GM19099 (cell line): ENCODE data around the gene PGP.
A peak's percentile ranks its signal among the peaks of the same experiment; 100 is the strongest.

Experiments
- POLR2A ChIP-seq: IDR thresholded peaks from 3 replicates; pipeline ENCODE4 v1.6.1; 2011; ENCODE audit warnings: low read depth; ENCODE audit not compliant: insufficient read length; ENCODE audit errors: extremely low read depth

PGP gene

DNA sequence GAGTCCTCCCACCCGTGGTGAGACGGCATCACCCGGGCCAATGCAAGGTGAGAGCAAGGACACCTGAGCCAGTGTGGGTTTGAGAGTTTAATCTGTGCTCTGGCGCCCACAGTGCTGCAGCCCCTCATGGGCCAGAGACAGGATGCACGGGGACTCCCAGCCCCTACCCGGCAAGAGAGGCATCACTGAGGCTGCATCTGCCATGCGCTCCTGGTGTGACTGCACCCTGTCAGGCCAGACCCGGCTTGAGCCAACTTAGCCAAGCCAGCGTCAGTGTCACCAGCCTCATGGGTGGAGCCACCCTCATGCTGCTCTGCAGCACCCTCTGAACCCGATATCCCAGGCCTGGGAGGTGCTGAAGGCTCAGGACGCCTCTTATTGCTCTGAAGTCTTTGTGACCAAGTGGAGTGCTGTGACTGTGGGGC lies 2.7 kb downstream of the PGP start:
- no peak for TF ChIP-seq POLR2A

DNA sequence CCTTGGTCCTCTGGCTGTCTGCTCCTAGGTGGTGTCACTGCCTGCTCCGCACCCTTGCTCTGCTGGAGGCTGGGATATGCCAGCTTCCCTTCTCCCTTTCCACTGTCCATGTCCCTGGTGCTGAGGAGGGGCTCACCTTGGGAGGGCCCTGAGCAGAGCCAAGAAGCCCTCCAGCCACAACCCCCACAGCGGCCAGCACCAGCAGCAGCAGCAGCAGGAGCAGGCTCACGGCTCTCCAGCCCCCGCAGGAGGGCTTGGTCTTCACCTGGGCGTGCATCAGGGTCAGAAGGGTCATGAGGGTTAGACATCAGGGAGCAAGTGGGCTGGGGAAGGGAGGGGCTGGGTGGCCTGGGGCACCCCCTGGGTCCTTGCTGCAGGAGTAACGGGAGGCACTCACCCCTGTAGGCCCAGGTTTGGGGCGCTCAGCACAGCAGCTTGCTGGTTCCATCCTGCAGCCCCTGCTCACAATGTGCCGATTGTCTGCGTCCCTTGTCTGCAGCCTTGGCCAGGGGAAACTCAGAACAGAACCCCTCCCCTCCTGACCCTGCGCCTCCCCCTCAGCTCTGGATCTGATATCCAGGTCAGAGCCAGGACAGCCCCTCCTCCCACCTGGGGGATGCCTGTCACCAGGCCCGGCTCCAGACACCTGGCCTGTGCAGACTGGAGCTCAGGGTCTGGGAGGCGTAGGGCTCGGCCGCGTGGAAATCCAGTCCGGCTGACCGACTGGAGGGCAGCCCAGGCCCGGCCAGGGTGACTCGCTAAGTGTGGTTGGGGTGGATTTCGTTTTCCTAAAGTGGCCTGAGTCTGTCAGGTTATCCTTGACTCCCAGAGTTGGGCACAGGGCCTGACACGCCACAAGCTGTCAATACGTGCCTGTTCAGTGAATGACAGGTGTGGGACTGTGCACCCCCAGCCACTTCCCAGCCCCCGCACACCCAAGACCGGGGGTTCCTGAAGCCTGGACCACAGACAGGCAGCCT lies 4.0 kb downstream of the PGP start, which contains the start of gene BRICD5:
BRICD5 (minus strand) TSS at position 478 of the 980 bp plus-strand sequence; CDS start at position 448, 30 bp downstream.
- no peak for TF ChIP-seq POLR2A

DNA sequence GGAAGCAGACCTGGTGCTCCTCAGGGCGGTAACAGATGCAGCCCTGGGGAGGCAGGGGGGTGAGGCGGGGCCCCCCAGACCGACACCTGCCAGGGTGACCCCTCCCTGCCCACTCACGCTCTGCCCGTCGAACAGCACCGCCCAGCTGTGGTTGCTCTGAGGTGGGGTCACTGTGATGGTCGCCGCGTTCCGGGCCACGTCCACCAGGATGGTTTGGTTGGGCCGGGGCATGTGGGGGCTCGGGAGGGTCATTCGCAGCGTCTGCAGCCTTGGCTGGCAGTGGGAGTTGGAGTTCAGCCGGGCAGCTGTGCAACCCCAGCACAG lies 4.7 kb downstream of the PGP start:
- no peak for TF ChIP-seq POLR2A

DNA sequence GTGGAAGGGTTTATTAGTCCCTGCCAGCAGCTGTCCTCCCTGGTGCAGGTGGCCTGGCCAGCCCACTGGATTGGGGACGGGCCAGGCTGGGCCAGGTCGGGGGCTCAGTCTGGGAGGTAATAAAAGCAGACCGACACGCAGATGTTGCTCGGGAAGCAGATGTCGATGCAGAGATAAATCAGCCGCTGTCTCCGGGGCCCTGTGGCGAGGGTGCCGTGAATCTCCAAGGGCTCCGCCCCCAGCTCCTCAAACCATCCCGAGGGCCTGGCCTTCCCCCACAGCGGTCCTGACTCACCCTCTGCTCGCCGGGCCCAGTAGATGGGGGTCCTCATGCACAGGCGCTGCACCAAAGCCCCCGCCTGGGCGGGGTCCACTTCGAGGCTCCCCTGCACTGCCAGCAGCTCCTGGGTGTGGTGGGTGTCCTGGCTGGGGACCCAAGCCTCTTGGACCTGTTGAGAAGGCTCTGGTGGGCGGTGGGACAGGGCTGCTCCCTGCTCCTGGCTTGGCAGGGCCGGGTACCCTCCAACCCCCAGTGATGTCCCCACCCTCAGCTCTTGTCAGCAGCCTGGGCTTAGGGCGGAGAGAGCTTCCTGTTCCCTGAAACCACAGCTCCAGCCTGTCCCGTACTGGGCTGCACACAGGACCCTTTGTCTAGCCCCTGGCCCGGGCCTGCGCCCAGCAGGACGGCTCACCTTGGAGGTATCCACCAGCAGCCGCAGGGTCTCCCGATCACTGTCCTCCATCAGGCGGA lies 5.2 kb downstream of the PGP start:
- no peak for TF ChIP-seq POLR2A

DNA sequence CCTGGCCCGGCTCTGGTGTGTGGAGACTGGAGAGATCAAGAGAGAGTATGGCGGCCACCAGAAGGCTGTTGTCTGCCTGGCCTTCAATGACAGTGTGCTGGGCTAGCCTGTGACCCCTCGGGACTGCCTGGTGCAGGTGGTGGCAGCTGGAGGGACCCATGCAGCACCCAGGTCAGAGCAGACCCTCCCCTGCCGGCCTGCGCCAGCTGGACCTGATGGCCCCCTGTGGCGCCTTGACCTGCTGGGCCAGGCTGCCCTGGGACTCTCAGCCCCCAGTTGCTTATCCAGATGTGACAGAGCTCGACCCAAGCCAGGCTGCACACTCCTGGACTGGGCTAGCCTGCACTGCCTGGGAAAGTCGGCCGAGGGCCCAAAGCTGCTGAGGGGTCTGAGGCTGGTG lies 5.9 kb downstream of the PGP start:
- TF ChIP-seq POLR2A = no peak

DNA sequence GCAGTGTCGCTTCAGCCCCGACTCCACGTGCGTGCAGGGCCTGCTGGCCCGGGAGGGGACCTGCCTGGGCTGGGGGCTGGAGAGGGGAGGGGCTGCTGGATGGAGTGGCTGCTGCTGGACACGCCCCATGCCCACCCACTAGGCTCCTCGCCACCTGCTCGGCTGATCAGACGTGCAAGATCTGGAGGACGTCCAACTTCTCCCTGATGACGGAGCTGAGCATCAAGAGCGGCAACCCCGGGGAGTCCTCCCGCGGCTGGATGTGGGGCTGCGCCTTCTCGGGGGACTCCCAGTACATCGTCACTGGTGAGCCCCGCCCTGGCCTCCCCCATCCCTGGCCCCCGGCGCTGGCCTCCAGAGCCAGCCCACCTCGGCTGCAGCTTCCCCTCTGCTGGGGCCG lies 6.3 kb downstream of the PGP start:
- TF ChIP-seq POLR2A = no peak

DNA sequence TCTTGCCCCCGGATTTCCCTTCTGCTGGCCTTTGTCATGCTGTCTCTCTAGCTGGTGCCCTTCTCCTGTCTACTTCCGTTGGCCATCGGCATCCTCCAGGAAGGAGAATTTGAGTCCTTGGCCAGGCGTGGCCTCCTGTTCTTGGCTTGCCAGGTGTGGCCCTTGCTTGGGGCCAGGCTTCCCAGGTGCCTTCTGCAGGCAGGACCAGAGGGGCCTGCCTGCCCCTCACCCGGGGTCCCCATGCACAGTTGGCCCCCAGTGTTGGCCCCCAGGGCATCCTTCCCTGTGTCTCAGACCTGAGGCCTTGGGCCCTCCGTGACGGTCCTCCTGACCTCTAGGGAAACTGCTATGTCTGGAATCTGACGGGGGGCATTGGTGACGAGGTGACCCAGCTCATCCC lies 6.8 kb downstream of the PGP start:
- TF ChIP-seq POLR2A = no peak

DNA sequence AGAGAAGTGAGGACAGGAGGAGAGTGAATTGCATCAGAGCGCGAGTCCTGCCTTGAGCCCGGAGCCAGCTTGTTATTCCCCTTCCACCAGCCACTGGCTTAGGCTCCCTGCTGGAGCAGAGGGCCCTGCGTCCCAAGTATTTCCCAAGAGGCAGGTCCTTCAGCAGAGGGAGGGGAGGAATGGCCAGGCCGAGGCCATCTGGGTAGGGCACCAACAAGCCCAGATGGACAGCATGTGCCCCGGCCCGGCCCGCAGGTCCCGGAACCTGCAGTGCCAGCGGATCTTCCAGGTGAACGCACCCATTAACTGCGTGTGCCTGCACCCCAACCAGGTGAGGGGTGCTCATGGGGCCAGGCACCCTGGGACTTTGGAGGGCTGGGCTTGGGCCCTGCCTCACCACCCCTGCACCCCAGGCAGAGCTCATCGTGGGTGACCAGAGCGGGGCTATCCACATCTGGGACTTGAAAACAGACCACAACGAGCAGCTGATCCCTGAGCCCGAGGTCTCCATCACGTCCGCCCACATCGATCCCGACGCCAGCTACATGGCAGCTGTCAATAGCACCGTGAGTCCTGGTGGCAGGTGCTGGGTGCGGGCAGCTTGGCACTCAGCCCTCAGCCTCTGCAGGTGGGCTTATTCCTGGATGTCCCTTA lies 7.7 kb downstream of the PGP start:
- no peak for TF ChIP-seq POLR2A

DNA sequence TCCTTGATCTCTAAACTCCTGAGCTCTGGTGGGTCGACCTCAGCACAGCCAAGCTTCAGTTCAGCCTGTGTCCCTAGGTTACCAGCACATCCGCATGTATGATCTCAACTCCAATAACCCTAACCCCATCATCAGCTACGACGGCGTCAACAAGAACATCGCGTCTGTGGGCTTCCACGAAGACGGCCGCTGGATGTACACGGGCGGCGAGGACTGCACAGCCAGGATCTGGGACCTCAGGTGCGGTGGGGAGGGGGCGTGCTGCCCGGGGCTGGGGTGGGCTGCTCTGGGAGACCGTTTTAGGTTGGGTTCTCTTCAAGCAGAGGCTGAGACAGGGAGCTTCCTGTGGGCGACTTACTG lies 8.2 kb downstream of the PGP start:
- no peak for TF ChIP-seq POLR2A

DNA sequence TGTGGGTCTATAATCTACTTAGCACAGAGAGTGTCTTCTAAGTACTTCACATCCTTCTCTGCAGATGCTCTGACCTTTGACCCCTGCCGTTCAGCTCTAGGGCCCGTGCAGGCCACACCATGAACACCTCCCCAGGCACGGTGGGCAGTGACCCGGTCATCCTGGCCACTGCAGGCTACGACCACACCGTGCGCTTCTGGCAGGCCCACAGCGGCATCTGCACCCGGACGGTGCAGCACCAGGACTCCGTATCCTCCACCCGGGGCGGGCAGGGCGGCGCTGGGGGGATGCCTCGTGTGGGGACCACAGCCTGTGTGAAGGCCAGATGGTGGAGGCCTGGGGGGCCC lies 8.7 kb downstream of the PGP start:
- no peak for TF ChIP-seq POLR2A

DNA sequence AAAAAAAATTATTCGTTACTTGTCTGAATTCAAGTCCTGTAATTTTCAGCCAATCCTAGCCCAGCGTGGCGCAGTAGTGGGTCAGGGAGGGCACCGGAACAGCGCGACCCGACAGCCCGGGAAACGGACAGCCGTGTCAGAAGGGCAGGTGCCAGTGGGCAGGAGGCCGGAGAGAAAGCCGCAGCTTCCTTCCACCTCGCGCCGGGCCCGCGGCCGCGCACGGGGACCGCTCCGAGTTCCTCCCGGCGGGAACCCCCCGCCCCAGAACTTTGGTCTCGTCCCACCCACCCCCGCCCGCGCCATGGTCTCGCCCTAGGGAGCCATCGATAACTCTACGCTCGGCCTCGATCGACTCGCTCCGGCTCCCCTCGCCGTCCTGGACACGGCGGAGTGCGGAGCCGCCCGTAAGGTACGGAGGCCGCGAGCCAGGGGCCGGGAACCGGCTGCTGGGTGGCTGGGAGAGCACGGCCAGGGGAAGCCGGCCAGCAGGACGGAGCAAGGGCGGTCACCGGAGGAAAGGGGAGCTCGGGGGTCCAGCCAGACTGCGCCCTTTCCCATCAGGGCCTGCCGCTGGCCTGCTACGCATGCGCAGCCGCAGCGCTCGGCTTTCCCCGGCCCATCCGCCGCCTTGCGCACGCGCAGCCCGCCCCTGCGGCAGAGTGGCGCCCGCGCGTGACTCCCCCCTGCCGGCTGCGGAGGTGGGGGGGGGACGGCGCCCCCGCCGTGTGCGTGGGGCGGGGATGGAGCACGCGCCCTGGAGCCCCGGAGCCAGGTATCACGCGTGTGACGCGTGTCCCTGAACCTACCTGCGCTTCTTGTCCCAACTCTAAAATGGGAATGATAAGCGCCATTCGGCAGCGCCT lies 9.3 kb downstream of the PGP start, which contains the start of gene MLST8:
MLST8 (plus strand) TSS at position 351 of the 863 bp plus-strand sequence. CDS start 632 bp downstream, outside the sequence.
- peak; percentile 97 for TF ChIP-seq POLR2A

DNA sequence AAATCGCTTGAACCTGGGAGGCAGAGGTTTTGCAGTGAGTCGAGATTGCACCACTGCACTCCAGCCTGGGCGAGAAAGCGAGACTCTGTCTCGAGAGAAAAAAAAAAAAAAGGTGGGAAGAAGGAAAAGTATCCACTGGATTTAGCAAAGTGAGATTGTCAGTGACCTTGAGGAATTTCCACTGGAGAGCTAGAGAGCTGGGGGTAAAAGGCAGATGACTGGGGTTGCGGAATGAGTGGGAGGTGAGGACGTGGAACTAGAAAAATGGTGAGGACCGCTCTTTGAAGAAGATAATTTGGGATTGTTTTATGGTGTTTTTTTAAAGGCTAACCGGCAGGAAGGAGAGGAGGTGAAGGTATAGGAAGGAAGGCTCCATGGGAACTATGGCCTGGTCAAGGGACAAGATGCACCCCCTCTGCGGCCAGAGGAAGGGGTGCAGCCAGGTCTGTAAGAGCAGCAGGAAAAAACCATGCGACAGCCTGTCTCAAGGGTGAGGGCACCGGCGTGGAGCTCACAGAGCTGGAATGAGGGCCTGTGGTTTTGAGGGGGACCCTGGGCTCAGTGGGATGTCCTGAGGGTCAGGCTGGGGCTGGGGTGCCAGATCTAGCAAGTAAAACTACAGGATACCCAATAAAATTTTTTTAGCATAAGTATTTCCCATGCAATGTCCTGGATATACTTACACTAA lies 10.1 kb downstream of the PGP start:
- TF ChIP-seq POLR2A = no peak

DNA sequence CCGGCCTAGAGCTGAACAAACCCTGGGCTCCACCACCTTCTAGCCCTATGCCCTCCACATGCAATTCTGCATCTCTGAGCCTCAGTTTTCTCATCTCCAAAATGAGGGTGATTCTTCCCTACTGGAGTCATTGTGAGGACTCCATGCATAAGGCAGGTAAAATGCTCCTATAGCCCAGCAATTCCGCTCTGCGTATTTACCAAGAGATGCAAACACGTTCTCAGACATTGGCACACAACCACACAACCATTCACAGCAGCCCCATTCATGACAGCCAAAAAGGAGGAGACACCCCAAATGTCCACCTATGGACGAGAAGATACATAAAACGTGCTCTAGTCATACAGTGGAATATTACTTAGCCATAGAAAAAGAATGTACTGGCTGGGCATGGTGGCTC lies 14.3 kb downstream of the PGP start:
- no peak for TF ChIP-seq POLR2A

DNA sequence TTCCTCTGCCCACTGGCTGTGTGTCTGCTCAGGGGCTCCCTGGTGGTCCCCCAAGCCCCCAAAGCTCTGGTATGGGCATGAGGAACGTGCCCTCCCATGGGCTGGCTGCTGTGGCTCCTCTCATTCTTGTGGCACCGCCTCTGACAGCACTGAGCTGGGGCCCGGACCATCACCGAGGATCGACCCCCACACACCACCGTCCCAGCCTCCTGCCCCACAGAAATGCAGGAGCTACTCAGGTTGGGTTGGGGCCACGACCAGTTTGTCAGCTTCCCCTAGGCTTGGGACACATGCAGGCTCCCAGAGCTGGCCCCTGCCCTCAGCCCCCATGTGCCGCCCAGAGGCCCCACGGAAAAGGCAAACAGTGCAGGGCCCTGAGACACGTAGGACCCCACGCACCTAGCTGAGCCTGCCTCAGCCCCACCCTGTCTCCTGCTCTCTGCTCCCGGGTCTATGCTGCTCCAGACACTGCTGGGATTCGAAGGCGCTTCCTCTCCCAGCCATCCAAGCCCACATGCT lies 15.0 kb downstream of the PGP start:
- no peak for TF ChIP-seq POLR2A
